NCI-H1436 treated with DMSO at 0.1 percent for 48 hours (cell line): ENCODE data around the gene LGALS8.
"Not testable (repeated sequence)": the region's sequence is repeated elsewhere in the genome, so short reads cannot be mapped to it uniquely, and the experiment has no call there.

Source experiments
- DNase-seq: peaks from one replicate; lab custom pipeline; 2025; lab: John Stamatoyannopoulos, UW

LGALS8 gene

GRCh38 chr1:236523704-236524141 is at the start of gene LGALS8:
Gene LGALS8 (plus strand): TSS chr1:236523982. CDS start chr1:236526071, 2,089 bp downstream.
- no peak for DNase-seq

GRCh38 chr1:236476019-236476418 is 47.8 kb upstream of the LGALS8 start:
- no peak for DNase-seq

- DNase-seq = no peak
Observed at GRCh38 chr1:236480758-236481436, 42.9 kb upstream of the LGALS8 start.

GRCh38 chr1:236484310-236484971 is 39.3 kb upstream of the LGALS8 start:
- DNase-seq = no peak

GRCh38 chr1:236486356-236487002 is 37.3 kb upstream of the LGALS8 start:
- no peak for DNase-seq

- not testable (repeated sequence) for DNase-seq
Observed at GRCh38 chr1:236489161-236489560, 34.6 kb upstream of the LGALS8 start.

- DNase-seq = no peak
Observed at GRCh38 chr1:236489710-236490377, 33.9 kb upstream of the LGALS8 start.

- DNase-seq = no peak
Observed at GRCh38 chr1:236491469-236492136, 32.2 kb upstream of the LGALS8 start.

- no peak for DNase-seq
Observed at GRCh38 chr1:236492378-236492777, 31.4 kb upstream of the LGALS8 start.

- DNase-seq = no peak
Observed at GRCh38 chr1:236494082-236494481, 29.7 kb upstream of the LGALS8 start.

- no peak for DNase-seq
Observed at GRCh38 chr1:236494586-236495466, 29.0 kb upstream of the LGALS8 start.

- peak; percentile 46 for DNase-seq
Observed at GRCh38 chr1:236495467-236496112, 28.2 kb upstream of the LGALS8 start.

- DNase-seq = no peak
Observed at GRCh38 chr1:236497908-236498307, 25.9 kb upstream of the LGALS8 start.

- DNase-seq = no peak
Observed at GRCh38 chr1:236501093-236501492, 22.7 kb upstream of the LGALS8 start.

- no peak for DNase-seq
Observed at GRCh38 chr1:236502579-236502971, 21.2 kb upstream of the LGALS8 start.

GRCh38 chr1:236502972-236503639 is 20.7 kb upstream of the LGALS8 start:
- no peak for DNase-seq

GRCh38 chr1:236504338-236504737 is 19.4 kb upstream of the LGALS8 start:
- not testable (repeated sequence) for DNase-seq

GRCh38 chr1:236507022-236507700 is 16.6 kb upstream of the LGALS8 start:
- no peak for DNase-seq

- DNase-seq = no peak
Observed at GRCh38 chr1:236508593-236509027, 15.2 kb upstream of the LGALS8 start.
